Measurements from ENCODE around the gene FCGR3B.
"Not testable (repeated sequence)": the region's sequence is repeated elsewhere in the genome, so short reads cannot be mapped to it uniquely, and the experiment has no call there.

The FCGR3B gene

GRCh38 chr1:161631076-161631475 lies at the start of gene FCGR3B:
TSS of gene FCGR3B (minus strand) at chr1:161631176. CDS start at chr1:161631094, 82 bp downstream.
- no peak for DNase-seq

DNA sequence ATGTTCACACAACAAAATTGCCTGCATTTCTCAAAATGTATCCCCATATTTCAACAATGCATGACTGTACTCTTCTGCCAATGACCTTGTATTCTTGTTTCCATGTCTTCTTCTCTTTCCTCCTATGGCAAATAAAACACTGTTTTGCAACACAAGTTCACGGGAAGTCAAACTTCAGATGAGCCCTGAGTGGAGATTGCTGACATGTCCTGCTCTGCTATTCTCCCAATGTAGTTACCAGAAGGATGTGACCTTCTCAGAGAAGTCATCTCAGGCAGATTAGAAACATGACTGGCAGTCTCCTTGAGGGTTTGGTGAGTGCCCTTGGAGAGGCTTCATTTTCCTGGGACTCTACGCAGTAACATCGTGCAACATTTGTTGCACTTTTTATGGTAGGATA lies 47.5 kb upstream of the FCGR3B start:
- DNase-seq, result no peak

GRCh38 chr1:161676958-161677689 lies 46.1 kb upstream of the FCGR3B start:
- no peak for DNase-seq

- DNase-seq, result no peak
Measured at GRCh38 chr1:161676441-161676840, 45.5 kb upstream of the FCGR3B start.

- not testable (repeated sequence) for DNase-seq
Measured at GRCh38 chr1:161674908-161675307, 43.9 kb upstream of the FCGR3B start.

GRCh38 chr1:161674447-161674846 lies 43.5 kb upstream of the FCGR3B start:
- not testable (repeated sequence) for DNase-seq

DNA sequence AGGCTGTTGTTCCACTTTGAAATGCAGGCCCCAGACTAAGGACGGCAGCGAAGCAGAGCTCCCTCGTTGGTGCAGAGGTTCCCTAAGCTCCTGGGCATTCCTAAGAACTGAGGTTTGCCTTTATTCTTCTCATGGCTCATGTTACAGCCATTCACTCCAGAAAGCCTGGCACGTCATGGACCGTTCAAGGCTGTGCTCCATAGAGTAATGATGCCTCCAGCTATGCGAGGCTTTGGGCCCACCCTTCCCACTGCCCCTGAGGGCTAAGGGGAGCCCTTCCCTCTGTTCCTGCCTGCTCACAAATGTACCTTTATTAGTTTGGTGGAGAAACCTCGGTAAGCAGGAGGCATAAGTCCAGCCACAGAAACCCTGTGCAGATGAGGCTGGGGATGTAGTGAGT lies 42.5 kb upstream of the FCGR3B start:
- not testable (repeated sequence) for DNase-seq

DNA sequence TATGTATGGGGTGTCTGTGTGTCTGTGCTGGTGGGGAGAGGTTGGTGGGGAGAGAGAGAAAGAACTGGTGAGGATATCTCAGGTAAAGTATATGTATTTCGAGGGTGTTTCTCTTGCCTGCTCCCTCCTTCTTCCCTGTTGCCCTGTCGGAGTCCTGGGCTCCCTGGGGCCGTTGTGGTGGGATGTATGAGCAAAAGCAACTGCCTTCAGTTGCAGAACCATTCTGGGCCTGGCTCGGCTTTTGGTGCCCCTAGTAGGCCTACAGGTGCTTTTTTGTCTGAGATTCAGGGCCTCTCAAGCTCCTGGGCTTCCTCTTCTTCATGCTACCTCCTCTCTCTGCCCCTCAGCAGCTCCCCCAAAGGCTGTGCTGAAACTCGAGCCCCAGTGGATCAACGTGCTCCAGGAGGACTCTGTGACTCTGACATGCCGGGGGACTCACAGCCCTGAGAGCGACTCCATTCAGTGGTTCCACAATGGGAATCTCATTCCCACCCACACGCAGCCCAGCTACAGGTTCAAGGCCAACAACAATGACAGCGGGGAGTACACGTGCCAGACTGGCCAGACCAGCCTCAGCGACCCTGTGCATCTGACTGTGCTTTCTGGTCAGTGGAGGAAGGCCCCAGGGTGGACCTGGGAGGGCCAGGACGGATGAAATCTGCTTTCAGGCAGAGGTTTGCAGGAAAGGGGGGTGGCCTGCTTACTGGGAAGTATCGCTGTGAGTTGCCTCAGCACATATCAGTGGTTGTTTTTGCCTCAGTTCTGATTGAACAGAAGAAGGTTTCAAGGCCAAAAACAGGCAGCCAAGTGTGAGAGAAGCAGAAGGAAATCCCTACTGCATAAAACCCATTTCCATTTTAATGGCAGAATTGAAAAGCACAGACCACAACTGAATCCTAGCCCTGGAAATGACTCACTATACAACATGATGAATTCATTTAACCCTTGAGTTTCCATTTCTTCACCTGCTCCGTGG lies 40.4 kb upstream of the FCGR3B start:
- not testable (repeated sequence) for DNase-seq

GRCh38 chr1:161664689-161665088 lies 33.7 kb upstream of the FCGR3B start:
- DNase-seq, result not testable (repeated sequence)

DNA sequence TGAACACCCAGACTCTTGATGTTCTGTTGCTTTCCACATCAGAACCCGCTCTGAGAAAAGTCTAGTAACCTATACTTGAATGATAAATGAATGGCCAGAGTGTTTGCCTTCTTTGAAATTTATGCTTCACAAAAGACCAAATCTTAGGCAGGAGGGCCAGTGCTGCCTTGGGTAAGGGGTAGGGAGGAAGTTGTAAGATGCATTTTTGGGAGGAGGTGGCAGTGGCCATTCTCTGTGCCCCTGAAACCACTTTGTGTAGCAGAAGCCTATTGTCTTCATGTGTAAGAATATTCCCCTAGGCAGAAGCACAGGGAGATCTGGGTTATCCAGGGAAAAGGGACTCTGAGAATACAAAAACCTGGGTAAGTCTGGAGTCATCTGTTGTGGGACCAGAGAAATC lies 32.6 kb upstream of the FCGR3B start:
- not testable (repeated sequence) for DNase-seq

DNA sequence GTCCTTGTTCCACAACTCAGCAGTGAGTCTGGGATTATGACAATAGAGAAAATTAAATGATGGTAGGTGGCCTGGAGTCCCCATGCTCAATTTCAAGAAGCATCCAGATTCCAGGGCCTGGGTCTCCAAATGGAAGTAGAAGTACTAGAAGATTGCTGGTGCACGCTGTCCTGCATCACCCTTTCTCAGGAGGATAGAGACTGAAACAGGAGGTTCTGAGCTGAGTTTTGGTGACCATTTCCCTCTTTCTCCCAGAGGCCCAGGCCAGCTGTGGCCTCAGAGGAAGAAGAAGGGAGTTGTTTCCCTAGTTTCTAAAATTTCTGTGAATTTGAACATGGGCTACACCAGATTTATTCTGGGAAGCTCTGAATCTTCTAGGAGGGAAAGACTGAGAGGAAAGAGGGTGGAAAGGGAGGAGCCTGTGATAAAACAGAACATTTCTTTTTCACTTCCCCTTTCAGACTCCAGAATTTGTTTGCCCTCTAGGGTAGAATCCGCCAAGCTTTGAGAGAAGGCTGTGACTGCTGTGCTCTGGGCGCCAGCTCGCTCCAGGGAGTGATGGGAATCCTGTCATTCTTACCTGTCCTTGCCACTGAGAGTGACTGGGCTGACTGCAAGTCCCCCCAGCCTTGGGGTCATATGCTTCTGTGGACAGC lies 31.8 kb upstream of the FCGR3B start, which contains the start of gene FCGR2B:
Gene FCGR2B (plus strand): TSS at position 460 of the 656 bp plus-strand sequence. CDS start 99 bp downstream, at position 559.
- DNase-seq, result not testable (repeated sequence)

GRCh38 chr1:161661660-161662311 lies 30.8 kb upstream of the FCGR3B start:
- DNase-seq, result not testable (repeated sequence)

DNA sequence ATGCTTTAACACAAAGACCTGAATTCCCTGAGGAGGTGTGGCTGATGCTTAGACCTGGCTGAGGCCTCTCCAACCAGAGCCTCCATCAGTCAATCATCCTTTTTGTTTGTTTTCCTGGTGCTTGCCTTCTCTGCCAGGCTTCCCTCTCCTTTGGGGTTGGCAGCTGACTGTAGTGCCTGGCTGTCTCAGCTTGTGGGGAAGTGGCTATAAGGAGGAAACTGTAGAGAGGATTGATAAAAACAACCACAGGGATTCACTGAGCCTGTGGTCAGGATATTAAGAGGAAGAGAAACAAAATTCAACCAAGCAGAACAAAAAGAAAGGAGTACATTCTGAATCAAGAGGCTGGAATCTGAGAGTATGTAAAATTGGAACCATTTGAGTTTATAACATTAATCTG lies 27.5 kb upstream of the FCGR3B start:
- DNase-seq, result not testable (repeated sequence)

GRCh38 chr1:161653971-161654370 lies 23.0 kb upstream of the FCGR3B start:
- DNase-seq, result not testable (repeated sequence)

DNA sequence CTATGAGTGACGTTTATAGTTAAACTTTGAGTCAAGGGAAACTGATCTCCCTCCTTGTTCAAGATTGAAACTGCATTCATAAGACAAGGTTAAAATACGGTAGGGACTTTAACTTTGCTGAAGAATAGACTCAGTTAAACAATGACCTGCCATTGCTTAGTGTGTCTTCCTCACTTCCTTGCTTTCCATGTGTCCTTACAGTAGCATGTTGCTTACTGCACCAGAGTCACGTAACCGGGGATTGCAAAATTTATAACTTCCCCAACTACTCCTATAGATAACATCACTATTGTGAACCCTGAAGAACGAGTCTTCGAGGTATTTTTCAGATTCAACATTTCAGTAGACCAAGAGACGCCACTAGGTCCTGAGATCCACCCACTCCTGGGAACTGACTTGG lies 22.6 kb upstream of the FCGR3B start:
- not testable (repeated sequence) for DNase-seq

DNA sequence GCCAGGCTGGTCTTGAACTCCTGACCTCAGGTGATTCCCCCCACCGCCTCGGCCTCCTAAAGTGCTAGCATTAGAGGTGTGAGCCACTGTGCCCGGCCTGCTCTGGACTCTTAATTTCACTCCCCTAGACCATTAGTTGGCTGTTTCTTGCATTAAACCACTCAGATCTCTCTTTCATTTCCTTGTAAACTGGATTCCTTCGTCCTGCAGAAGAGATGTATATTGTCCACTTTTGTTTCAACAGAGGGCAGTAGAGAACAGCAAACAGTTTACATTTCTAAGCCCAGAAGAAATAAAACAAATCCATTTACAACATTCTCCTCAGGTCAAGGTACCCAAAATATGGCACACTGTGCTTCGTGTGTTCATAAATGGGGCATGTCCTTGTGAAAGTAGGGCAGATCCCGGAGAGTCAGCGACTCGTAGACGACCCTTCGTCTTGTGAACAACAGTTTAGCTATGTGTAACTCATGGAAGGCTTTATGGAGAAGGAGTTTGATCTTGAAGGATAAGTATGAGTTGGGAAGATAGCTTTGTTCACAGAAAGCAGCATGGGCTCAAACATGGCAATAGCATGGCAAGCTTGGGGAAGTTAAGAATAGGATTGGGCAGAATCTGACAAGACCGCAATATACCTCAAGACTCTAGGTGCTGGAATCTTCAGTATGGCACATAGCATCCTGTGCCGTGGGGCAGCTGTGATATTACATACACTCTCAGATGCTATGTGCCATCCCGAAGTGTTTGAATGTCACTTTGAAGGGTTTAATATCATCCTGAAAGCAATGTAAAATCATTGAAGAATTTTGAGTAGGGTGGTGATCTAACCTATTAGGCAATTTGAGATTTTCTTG lies 16.8 kb upstream of the FCGR3B start:
- not testable (repeated sequence) for DNase-seq

DNA sequence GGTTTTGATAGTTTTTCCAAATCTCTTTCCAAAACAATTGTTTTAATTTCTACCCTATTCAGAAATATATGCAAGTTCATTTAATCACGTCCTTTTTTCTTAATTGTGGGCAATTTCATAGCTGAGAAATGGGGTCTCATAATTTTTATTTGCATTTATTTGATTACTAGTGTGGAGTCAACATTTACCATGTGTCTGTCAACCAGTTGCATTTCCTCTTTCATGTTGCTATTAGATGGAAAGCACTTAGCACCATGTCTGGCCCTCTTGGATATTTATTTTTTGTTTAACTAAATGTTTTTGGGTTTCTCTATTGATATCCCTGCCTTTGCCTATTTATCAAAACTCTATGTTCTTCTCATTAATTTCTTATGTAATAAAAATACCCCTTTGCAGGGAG lies 13.9 kb upstream of the FCGR3B start:
- not testable (repeated sequence) for DNase-seq

- DNase-seq, result not testable (repeated sequence)
Measured at GRCh38 chr1:161643481-161644208, 12.7 kb upstream of the FCGR3B start.

DNA sequence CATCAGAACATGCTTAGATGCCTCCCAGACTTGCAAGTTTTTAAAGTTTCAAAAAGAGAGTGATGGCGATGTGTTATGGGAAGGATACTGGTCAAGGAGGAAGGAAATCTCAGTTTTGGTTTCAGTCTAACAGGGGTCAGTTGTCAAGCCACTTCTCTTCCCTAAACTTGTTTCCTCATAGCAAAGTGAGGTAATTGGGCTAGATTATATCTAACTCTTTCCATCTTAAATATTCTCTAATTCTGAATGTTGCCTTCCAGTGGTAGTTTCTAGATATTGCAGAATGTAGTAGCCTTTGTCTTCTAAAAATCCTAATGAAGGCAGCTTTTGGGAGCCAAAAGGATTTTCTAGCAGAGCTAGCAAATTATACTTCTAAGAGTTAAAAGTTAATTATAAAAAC lies 11.7 kb upstream of the FCGR3B start:
- DNase-seq, result not testable (repeated sequence)

GRCh38 chr1:161639203-161639602 lies 8.2 kb upstream of the FCGR3B start:
- DNase-seq, result not testable (repeated sequence)
